ENCODE results near the gene CNEP1R1. TPM values are rescaled to one million over a fixed set of nuclear protein-coding genes. Genes with fewer than 3 reads are reported as not detected.

The CNEP1R1 gene
- total RNA-seq, 1 donor from 2014 or later = 18.9 TPM

DNA sequence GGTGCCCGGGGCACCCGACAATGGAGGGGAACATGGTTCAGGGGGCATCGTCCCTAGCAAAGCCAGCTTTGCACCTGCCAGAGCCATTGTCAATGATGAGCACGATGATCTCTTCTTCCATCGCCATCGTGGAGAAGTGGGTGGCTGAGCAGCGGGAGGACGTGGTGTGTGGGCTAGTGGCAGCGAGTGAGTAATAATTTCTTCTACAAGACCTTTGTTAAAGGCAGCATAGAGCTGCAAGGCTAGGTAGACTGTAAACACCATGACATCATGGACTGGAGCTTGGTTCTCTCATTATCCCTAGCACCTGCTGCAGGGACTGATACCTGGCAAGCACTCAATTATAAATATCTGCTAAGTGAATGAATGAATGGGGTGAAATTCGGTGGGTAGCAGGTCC, 34.1 kb downstream of the CNEP1R1 start:
- H3K36me3 ChIP-seq = no peaks in the 10 kb centered on the region
- no peaks in the 10 kb centered on the region for H3K27me3 ChIP-seq (ENCODE audit: low read depth)
- TF ChIP-seq, protein P1, sequence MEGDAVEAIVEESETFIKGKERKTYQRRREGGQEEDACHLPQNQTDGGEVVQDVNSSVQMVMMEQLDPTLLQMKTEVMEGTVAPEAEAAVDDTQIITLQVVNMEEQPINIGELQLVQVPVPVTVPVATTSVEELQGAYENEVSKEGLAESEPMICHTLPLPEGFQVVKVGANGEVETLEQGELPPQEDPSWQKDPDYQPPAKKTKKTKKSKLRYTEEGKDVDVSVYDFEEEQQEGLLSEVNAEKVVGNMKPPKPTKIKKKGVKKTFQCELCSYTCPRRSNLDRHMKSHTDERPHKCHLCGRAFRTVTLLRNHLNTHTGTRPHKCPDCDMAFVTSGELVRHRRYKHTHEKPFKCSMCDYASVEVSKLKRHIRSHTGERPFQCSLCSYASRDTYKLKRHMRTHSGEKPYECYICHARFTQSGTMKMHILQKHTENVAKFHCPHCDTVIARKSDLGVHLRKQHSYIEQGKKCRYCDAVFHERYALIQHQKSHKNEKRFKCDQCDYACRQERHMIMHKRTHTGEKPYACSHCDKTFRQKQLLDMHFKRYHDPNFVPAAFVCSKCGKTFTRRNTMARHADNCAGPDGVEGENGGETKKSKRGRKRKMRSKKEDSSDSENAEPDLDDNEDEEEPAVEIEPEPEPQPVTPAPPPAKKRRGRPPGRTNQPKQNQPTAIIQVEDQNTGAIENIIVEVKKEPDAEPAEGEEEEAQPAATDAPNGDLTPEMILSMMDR (IDR thresholded peaks at IDR 0.05; ENCODE audit: borderline replicate concordance) = no peak
- H3K4me1 ChIP-seq = no peaks in the 10 kb centered on the region
- intact Hi-C loops (cut with micrococcal nuclease) = no loop called here
- H3K4me3 ChIP-seq = no peak overlapping the region
- DNase-seq = no peak
- H3K9me3 ChIP-seq (replicated peaks) = peaks cover 18% of the 10 kb centered on the region
- H3K27ac ChIP-seq (replicated peaks) = no peak overlapping the region

DNA sequence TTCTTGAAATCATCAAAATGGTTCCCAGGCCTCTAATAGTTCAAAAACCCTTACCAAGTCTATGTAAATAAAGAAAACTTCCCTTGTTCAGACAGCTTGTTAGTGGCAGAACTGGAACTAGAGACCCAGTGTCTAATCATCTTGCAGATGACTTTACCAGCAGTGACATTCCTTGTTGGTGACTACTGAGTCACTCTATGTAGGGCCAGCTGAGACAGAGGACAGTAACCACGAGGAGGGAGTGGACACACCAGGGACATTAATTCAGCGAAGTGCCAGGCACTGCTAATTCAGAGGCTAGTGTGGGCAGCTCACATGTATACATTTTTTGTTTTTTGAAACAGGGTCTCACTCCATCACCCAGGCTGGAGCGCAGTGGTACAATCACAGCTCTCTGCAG, 34.6 kb downstream of the CNEP1R1 start:
- no peak for DNase-seq
- H3K4me3 ChIP-seq = no peak overlapping the region
- H3K36me3 ChIP-seq = no peaks in the 10 kb centered on the region
- no peaks in the 10 kb centered on the region for H3K27me3 ChIP-seq (ENCODE audit: low read depth)
- intact Hi-C loops (cut with micrococcal nuclease) = no loop called here
- TF ChIP-seq, protein P1 (IDR thresholded peaks at IDR 0.05; ENCODE audit: borderline replicate concordance) = no peak
- peaks cover 18% of the 10 kb centered on the region for H3K9me3 ChIP-seq (replicated peaks)
- no peaks in the 10 kb centered on the region for H3K4me1 ChIP-seq
- H3K27ac ChIP-seq (replicated peaks) = no peak overlapping the region

DNA sequence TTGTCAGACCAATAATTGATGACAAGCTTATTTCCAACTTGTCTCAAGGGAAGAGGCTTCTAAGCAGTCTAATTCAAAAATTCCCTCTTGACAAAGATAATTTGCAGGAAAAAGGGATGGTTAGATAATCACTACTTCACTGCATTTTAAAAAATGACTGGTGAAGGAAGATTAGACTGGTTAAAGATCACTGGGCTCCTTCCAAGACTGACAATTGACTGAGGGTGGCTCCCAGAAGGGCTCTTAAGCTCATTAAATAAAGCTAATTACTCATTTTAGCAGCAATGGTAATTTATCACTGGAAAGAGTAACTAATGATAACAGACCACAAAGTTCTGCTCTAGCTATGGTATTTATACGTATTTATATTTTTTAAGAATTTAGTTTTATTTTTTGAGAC, 36.3 kb downstream of the CNEP1R1 start:
- peaks cover 8% of the 10 kb centered on the region for H3K4me1 ChIP-seq
- no peaks in the 10 kb centered on the region for H3K27me3 ChIP-seq (ENCODE audit: low read depth)
- no peak overlapping the region for H3K4me3 ChIP-seq
- no peak overlapping the region for H3K27ac ChIP-seq (replicated peaks)
- peaks cover 7% of the 10 kb centered on the region for H3K9me3 ChIP-seq (replicated peaks)
- intact Hi-C loops (cut with micrococcal nuclease) = no loop called here
- H3K36me3 ChIP-seq = no peaks in the 10 kb centered on the region
- no peak for DNase-seq
- TF ChIP-seq, protein P1 (IDR thresholded peaks at IDR 0.05; ENCODE audit: borderline replicate concordance) = no peak

DNA sequence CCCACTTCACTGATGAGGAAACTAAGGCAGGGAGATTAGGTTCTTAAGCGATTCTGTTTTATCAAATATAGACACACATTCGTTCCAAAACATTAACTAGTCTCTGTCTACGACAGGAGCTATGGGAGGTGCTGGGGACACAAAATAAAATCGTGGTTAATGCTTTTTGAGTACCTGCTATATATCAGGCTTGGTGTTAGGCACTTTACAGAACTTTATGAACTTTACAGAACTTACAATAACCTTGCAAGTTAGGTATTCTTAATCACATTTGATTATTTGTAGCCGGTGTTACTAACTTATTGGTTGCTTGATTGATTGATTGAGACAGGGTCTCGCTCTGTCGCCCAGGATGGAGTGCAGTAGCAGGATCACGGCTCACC, 40.2 kb downstream of the CNEP1R1 start:
- TF ChIP-seq, protein P1 (IDR thresholded peaks at IDR 0.05; ENCODE audit: borderline replicate concordance) = no peak
- H3K27me3 ChIP-seq (ENCODE audit: low read depth) = no peaks in the 10 kb centered on the region
- H3K4me1 ChIP-seq = peaks cover 41% of the 10 kb centered on the region
- no peaks in the 10 kb centered on the region for H3K9me3 ChIP-seq (replicated peaks)
- DNase-seq = no peak
- peaks cover 13% of the 10 kb centered on the region for H3K36me3 ChIP-seq
- H3K27ac ChIP-seq (replicated peaks) = peak overlapping the region; percentile 99
- intact Hi-C loops (cut with micrococcal nuclease) = no loop called here
- H3K4me3 ChIP-seq = peak overlapping the region; percentile 94

DNA sequence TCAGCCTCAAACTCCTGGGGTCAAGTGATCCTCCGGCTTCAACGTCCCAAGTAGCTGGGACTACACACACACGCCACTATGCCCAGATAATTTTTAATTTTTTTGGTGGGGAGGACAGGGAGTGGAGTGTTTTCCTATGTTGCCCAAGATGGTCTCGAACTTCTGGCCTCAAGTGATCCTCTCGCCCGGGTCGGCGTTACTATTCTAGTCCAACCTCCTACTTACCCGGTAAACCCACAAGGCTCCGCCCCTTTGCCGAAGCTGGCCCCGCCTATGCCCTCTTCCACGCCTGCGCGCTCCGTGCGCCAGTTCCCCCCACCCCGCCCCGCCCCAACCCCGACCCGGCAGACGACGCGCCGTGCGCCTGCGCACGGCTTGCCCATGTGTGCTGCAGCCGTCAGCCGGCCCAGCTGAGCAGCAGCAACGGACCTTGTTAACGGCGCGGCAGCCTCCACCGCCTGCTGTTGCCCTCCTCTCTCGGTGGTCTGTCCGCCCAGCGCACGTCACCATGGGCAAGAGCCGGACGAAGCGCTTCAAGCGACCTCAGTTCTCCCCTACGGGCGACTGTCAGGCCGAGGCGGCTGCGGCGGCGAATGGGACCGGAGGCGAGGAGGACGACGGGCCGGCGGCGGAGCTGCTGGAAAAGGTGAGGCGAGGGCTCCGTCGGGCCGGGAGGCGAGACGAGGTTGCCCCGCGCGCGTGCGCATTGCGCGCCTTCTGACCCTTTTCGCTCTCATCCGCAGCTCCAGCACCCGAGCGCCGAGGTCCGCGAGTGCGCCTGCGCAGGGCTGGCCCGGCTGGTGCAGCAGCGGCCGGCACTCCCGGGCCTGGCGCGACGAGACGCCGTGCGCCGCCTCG, 40.8 kb downstream of the CNEP1R1 start, which contains the start of gene HEATR3:
TSS of gene HEATR3 (plus strand) at position 347 of the 858 bp plus-strand sequence. CDS start at position 509, 162 bp downstream.
- peaks cover 19% of the 10 kb centered on the region for H3K36me3 ChIP-seq
- peaks cover 41% of the 10 kb centered on the region for H3K4me1 ChIP-seq
- H3K27ac ChIP-seq (replicated peaks) = peak within 1 kb of the TSS; percentile 99
- TF ChIP-seq, protein P1 (IDR thresholded peaks at IDR 0.05; ENCODE audit: borderline replicate concordance) = no peak
- no peaks in the 10 kb centered on the region for H3K27me3 ChIP-seq (ENCODE audit: low read depth)
- intact Hi-C loops (cut with micrococcal nuclease) = no loop called here
- no peaks in the 10 kb centered on the region for H3K9me3 ChIP-seq (replicated peaks)
- DNase-seq = peak; percentile 92
- peak within 1 kb of the TSS; percentile 94 for H3K4me3 ChIP-seq
